Activated CD4-positive, alpha-beta T cell treated with anti-CD3 and anti-CD28 coated beads, Interleukin-2, amount 50 U/mL, for 48 hours (primary cell): Measurements from ENCODE around the gene GOLGA8M.
"Not testable (repeated sequence)": the region's sequence is repeated elsewhere in the genome, so short reads cannot be mapped to it uniquely, and the experiment has no call there.

Source experiments
- DNase-seq, 2 experiments: peaks; one replicate each; pipeline ENCODE4 v3.0.0-alpha.2; 2020

GOLGA8M gene

GRCh38 chr15:28712270-28712669 is at the start of gene GOLGA8M:
GOLGA8M (minus strand) TSS chr15:28712421; CDS start chr15:28712323, 98 bp downstream.
- not testable (repeated sequence) for DNase-seq

GRCh38 chr15:28742890-28743289 is 30.7 kb upstream of the GOLGA8M start:
- not testable (repeated sequence) for DNase-seq

GRCh38 chr15:28738590-28739292 is 26.5 kb upstream of the GOLGA8M start:
- DNase-seq, result peak in 1 of 2 experiments; percentile 17

- not testable (repeated sequence) for DNase-seq
These were observed 26.0 kb upstream of the GOLGA8M start for GRCh38 chr15:28738200-28738561.

GRCh38 chr15:28737521-28738199 is 25.4 kb upstream of the GOLGA8M start:
- peak; percentile 21 to 42 for DNase-seq

- DNase-seq, result peak; percentile 13 to 27
These were observed 15.8 kb upstream of the GOLGA8M start for GRCh38 chr15:28728061-28728460.

- DNase-seq, result not testable (repeated sequence)
These were observed 14.8 kb upstream of the GOLGA8M start for GRCh38 chr15:28727026-28727425.

GRCh38 chr15:28726102-28726501 is 13.9 kb upstream of the GOLGA8M start:
- DNase-seq, result no peak

- DNase-seq, result no peak
These were observed 13.3 kb upstream of the GOLGA8M start for GRCh38 chr15:28725556-28725955.

- not testable (repeated sequence) for DNase-seq
These were observed 11.8 kb upstream of the GOLGA8M start for GRCh38 chr15:28723986-28724385.

GRCh38 chr15:28719626-28720025 is 7.4 kb upstream of the GOLGA8M start:
- DNase-seq, result not testable (repeated sequence)

- not testable (repeated sequence) for DNase-seq
These were observed 6.4 kb upstream of the GOLGA8M start for GRCh38 chr15:28718576-28718975.

- not testable (repeated sequence) for DNase-seq
These were observed 2.0 kb upstream of the GOLGA8M start for GRCh38 chr15:28714176-28714575.

- not testable (repeated sequence) for DNase-seq
These were observed 8.3 kb downstream of the GOLGA8M start for GRCh38 chr15:28703927-28704326.

GRCh38 chr15:28702427-28702826 is 9.8 kb downstream of the GOLGA8M start:
- DNase-seq, result not testable (repeated sequence)

- not testable (repeated sequence) for DNase-seq
These were observed 18.0 kb downstream of the GOLGA8M start for GRCh38 chr15:28694006-28694751.

- not testable (repeated sequence) for DNase-seq
These were observed 19.2 kb downstream of the GOLGA8M start for GRCh38 chr15:28693021-28693420.

- not testable (repeated sequence) for DNase-seq
These were observed 38.7 kb downstream of the GOLGA8M start for GRCh38 chr15:28673533-28673932.

GRCh38 chr15:28672122-28672521 is 40.1 kb downstream of the GOLGA8M start:
- DNase-seq, result not testable (repeated sequence)

- DNase-seq, result not testable (repeated sequence)
These were observed 45.8 kb downstream of the GOLGA8M start for GRCh38 chr15:28666402-28666801.

GRCh38 chr15:28664575-28664974 is 47.6 kb downstream of the GOLGA8M start:
- not testable (repeated sequence) for DNase-seq

- not testable (repeated sequence) for DNase-seq
These were observed 48.5 kb downstream of the GOLGA8M start for GRCh38 chr15:28663717-28664116.

GRCh38 chr15:28660750-28661149 is 51.5 kb downstream of the GOLGA8M start:
- DNase-seq, result not testable (repeated sequence)
